Adrenal gland (tissue), 5 donors: ENCODE measurements around the gene CADM4.

Experiments
- POLR2A ChIP-seq, 2 donors: fragments of 450-650 bp; IDR thresholded peaks; one replicate each; pipeline ENCODE4 v1.6.1; 2017; ENCODE audit warnings: antibody characterized with exemption in 2 of 2, mild to moderate bottlenecking in 2 of 2, moderate library complexity in 1 of 2
- TF ChIP-seq, protein P1 (sequence below), 6 experiments: fragments of 450-650 bp in 4 of 6; fragments of 200-600 bp in 2 of 6; sonication (generic) in 1 of 6; IDR thresholded peaks; 1 replicate in 5 of 6; 2 replicates in 1 of 6; pipeline versions ENCODE4 v1.5.1 to v1.8.0; 2016 to 2021; ENCODE audit warnings: antibody characterized with exemption in 6 of 6, mild to moderate bottlenecking in 2 of 6, moderate library complexity in 1 of 6
- donor health status: DM: no; HTN: no; CAD: no.

DNA sequence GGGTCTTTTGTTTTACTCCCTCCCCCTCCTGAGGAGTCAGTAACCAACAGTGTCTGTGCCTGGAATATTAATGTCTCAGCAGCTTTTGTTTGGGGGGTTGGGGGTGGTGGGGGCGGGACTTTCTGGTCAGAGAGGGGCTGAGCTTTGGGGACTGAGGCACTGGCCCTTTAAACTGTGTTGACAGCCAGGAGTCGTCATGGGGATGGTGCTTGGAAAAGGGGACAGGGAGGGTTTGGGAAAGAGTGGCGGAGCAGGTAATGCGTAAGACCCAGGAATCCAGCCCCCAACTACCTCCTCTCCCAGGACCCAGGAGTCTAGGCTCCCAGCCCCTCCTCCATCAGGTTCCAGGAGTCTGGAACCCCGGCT lies 5.2 kb downstream of the CADM4 start:
- TF ChIP-seq, protein P1, sequence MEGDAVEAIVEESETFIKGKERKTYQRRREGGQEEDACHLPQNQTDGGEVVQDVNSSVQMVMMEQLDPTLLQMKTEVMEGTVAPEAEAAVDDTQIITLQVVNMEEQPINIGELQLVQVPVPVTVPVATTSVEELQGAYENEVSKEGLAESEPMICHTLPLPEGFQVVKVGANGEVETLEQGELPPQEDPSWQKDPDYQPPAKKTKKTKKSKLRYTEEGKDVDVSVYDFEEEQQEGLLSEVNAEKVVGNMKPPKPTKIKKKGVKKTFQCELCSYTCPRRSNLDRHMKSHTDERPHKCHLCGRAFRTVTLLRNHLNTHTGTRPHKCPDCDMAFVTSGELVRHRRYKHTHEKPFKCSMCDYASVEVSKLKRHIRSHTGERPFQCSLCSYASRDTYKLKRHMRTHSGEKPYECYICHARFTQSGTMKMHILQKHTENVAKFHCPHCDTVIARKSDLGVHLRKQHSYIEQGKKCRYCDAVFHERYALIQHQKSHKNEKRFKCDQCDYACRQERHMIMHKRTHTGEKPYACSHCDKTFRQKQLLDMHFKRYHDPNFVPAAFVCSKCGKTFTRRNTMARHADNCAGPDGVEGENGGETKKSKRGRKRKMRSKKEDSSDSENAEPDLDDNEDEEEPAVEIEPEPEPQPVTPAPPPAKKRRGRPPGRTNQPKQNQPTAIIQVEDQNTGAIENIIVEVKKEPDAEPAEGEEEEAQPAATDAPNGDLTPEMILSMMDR (IDR thresholded peaks at IDR 0.05) = no peak
- no peak for TF ChIP-seq POLR2A (IDR thresholded peaks at IDR 0.05)
